HepG2 (cell line): Measurements from ENCODE around the gene IFI35. TPM values are rescaled to one million over a fixed set of nuclear protein-coding genes. Genes with fewer than 3 reads are reported as not detected.

Experiments used
- ARID4A ChIP-seq: sonication (generic); formaldehyde crosslinking; IDR thresholded peaks from 2 replicates; pipeline ENCODE4 v1.5.0; 2020; ENCODE audit warnings: mild to moderate bottlenecking, missing genetic modification reagents, borderline replicate concordance
- DZIP1 ChIP-seq: sonication (generic); formaldehyde crosslinking; IDR thresholded peaks from 2 replicates; pipeline ENCODE4 v1.5.0; 2020; ENCODE audit warnings: mild to moderate bottlenecking, missing genetic modification reagents
- GATAD2A ChIP-seq: IDR thresholded peaks from 2 replicates; pipeline ENCODE4 v1.6.1; 2016
- GMEB2 ChIP-seq: IDR thresholded peaks from 2 replicates; pipeline ENCODE4 v1.6.1; 2016; ENCODE audit warnings: missing biosample characterization, missing genetic modification reagents, low read depth
- HOXA7 ChIP-seq: sonication (generic); formaldehyde crosslinking; IDR thresholded peaks from 2 replicates; pipeline ENCODE4 v1.8.1; 2022; ENCODE audit warnings: mild to moderate bottlenecking, missing genetic modification reagents, moderate library complexity
- IKZF4 ChIP-seq: sonication (generic); formaldehyde crosslinking; IDR thresholded peaks from 2 replicates; pipeline ENCODE4 v1.5.1; 2020; ENCODE audit warnings: borderline replicate concordance, mild to moderate bottlenecking, low read depth, missing genetic modification reagents; ENCODE audit errors: not compliant biosample characterization
- IRF9 ChIP-seq: sonication (generic); formaldehyde crosslinking; IDR thresholded peaks from 2 replicates; pipeline ENCODE4 v1.8.0; 2022; ENCODE audit warnings: missing genetic modification reagents, mild to moderate bottlenecking, borderline replicate concordance
- MIXL1 ChIP-seq: IDR thresholded peaks from 2 replicates; pipeline ENCODE4 v1.6.1; 2016
- MTA3 ChIP-seq: sonication (generic); formaldehyde crosslinking; IDR thresholded peaks from 2 replicates; pipeline ENCODE4 v1.4.0; 2020; ENCODE audit warnings: missing genetic modification reagents
- PHF8 ChIP-seq: sonication (generic); formaldehyde crosslinking; IDR thresholded peaks from 2 replicates; pipeline ENCODE4 v1.5.0; 2020; ENCODE audit warnings: missing genetic modification reagents
- PLSCR1 ChIP-seq: sonication (generic); formaldehyde crosslinking; IDR thresholded peaks from 2 replicates; pipeline ENCODE4 v1.5.0; 2020; ENCODE audit warnings: missing genetic modification reagents, mild to moderate bottlenecking, borderline replicate concordance
- POLR2AphosphoS5 ChIP-seq: IDR thresholded peaks from 2 replicates; pipeline ENCODE4 v1.6.1; 2012; ENCODE audit warnings: low read depth, low read length
- PPARG ChIP-seq: conservative IDR thresholded peaks from 2 replicates; pipeline ENCODE4 v1.6.1; 2016; ENCODE audit warnings: missing biosample characterization, missing genetic modification reagents
- SETDB1 ChIP-seq: sonication (generic); formaldehyde crosslinking; IDR thresholded peaks from 2 replicates; pipeline ENCODE4 v1.5.1; 2020; ENCODE audit warnings: missing genetic modification reagents, mild to moderate bottlenecking, borderline replicate concordance
- YY1 ChIP-seq: IDR thresholded peaks from 2 replicates; pipeline ENCODE4 v1.6.1; 2011; ENCODE audit warnings: low read length, low read depth, moderate library complexity, mild to moderate bottlenecking; ENCODE audit not compliant: insufficient read depth, insufficient replicate concordance
- ZBTB20 ChIP-seq: sonication (generic); formaldehyde crosslinking; IDR thresholded peaks from 2 replicates; pipeline ENCODE4 v1.8.1; 2023; ENCODE audit warnings: missing genetic modification reagents, low read depth, mild to moderate bottlenecking, borderline replicate concordance
- ZNF543 ChIP-seq: sonication (generic); formaldehyde crosslinking; IDR thresholded peaks from 2 replicates; pipeline ENCODE4 v1.4.0; 2020; ENCODE audit warnings: mild to moderate bottlenecking, missing genetic modification reagents
- ZNF777 ChIP-seq: sonication (generic); formaldehyde crosslinking; IDR thresholded peaks from 2 replicates; pipeline ENCODE4 v1.4.0; 2020; ENCODE audit warnings: missing genetic modification reagents
- ZNF816 ChIP-seq: sonication (generic); formaldehyde crosslinking; IDR thresholded peaks from 2 replicates; pipeline ENCODE4 v1.8.0; 2022; ENCODE audit warnings: missing genetic modification reagents, mild to moderate bottlenecking, borderline replicate concordance
- polyA plus RNA-seq, 8 experiments: library from polyadenylated mRNA; depleted of rRNA in 3 of 8; stranded (reverse) in 7 of 8; unstranded in 1 of 8; fragments of >200 nt; fragmentation: Illumina TruSeq in 4 of 8; extraction: Trizol in 4 of 8; gene quantifications; 2 replicates each; pipeline versions ENCODE4 v1.2.1 to v1.2.3, GENCODE V29; 2011 to 2016; ENCODE audit warnings: low read depth in 4 of 8, missing spikeins in 1 of 8, mixed read lengths in 1 of 8; ENCODE audit not compliant: insufficient read depth in 1 of 8
- total RNA-seq, 5 experiments: library from RNA; depleted of rRNA; stranded (reverse); fragments of >200 nt; fragmentation: Illumina TruSeq; extraction: Trizol; gene quantifications; 2 replicates each; pipeline ENCODE4 v1.2.3, GENCODE V29; 2016; ENCODE audit warnings: low read depth in 1 of 5

Gene IFI35
- total and polyA plus RNA-seq, 2 of the 13 experiments (the other 11 are each of a cell fraction or from before 2014, with no cell fraction given): 28.9 to 38.1 TPM

- peak; percentile 66; the same call in 1 of the 2 replicates for TF ChIP-seq PHF8 (CRISPR knock-in tag)
- no peak for TF ChIP-seq HOXA7 (CRISPR knock-in tag)
- TF ChIP-seq POLR2AphosphoS5: peak; percentile 87
- no peak for TF ChIP-seq ZNF816 (CRISPR knock-in tag)
- peak; percentile 47; the same call in 1 of the 2 replicates for TF ChIP-seq IRF9
- no peak for TF ChIP-seq MTA3
- no peak for TF ChIP-seq ZBTB20
- TF ChIP-seq ARID4A (CRISPR knock-in tag): peak; percentile 77
- no peak for TF ChIP-seq PLSCR1
- TF ChIP-seq IKZF4 (CRISPR knock-in tag): no peak
- 0 out of 2 replicates have a peak, but pooled peaks have one; percentile 45 for TF ChIP-seq DZIP1
- peak; percentile 84 for TF ChIP-seq YY1
- TF ChIP-seq SETDB1 (CRISPR knock-in tag): no peak
- TF ChIP-seq PPARG (CRISPR knock-in tag): no peak
- 0 out of 2 replicates have a peak, but pooled peaks have one; percentile 25 for TF ChIP-seq MIXL1 (CRISPR knock-in tag)
- TF ChIP-seq GMEB2 (CRISPR knock-in tag): peak; percentile 66; the same call in 1 of the 2 replicates
- TF ChIP-seq ZNF777 (CRISPR knock-in tag): no peak
- peak; percentile 33 for TF ChIP-seq GATAD2A (CRISPR knock-in tag)
- TF ChIP-seq ZNF543: no peak
Observed at GRCh38 chr17:42964161-42964932, 42.2 kb upstream of the IFI35 start, which contains the start of gene AARSD1 (continued).
